Renal cortical epithelial cell (primary cell): ENCODE results near the gene CALM1. TPM values are rescaled to one million over a fixed set of nuclear protein-coding genes. Genes with fewer than 3 reads are reported as not detected.

ENCODE experiments used
- DNase-seq: peaks from one replicate; pipeline ENCODE4 v3.0.0-alpha.2; 2011; ENCODE audit warnings: low read depth
- total RNA-seq: library from RNA; depleted of rRNA; stranded (reverse); fragments of >200 nt; gene quantifications from 2 replicates; pipeline ENCODE4 v1.2.3, GENCODE V29; 2014

CALM1 gene
- total RNA-seq, 1 donor from 2014 or later, result 297 TPM

- DNase-seq, result no peak
Observed at GRCh38 chr14:90442388-90442787, 45.6 kb downstream of the CALM1 start.

- DNase-seq, result peak; percentile 56
Observed at GRCh38 chr14:90443161-90444076, 46.6 kb downstream of the CALM1 start.

- peak; percentile 99 for DNase-seq
Observed at GRCh38 chr14:90444077-90444696, 47.4 kb downstream of the CALM1 start.

- DNase-seq, result no peak
Observed at GRCh38 chr14:90445011-90445410, 48.2 kb downstream of the CALM1 start.

GRCh38 chr14:90446405-90446804, 49.6 kb downstream of the CALM1 start:
- DNase-seq, result no peak

GRCh38 chr14:90447720-90448497, 51.1 kb downstream of the CALM1 start:
- DNase-seq, result no peak

GRCh38 chr14:90449411-90449810, 52.6 kb downstream of the CALM1 start:
- no peak for DNase-seq

GRCh38 chr14:90450151-90450550, 53.3 kb downstream of the CALM1 start:
- DNase-seq, result no peak

- no peak for DNase-seq
Observed at GRCh38 chr14:90450667-90451066, 53.8 kb downstream of the CALM1 start.

- no peak for DNase-seq
Observed at GRCh38 chr14:90451443-90451842, 54.6 kb downstream of the CALM1 start.

- no peak for DNase-seq
Observed at GRCh38 chr14:90451961-90452360, 55.1 kb downstream of the CALM1 start.

- no peak for DNase-seq
Observed at GRCh38 chr14:90452366-90452765, 55.5 kb downstream of the CALM1 start.

- DNase-seq, result peak; percentile 34
Observed at GRCh38 chr14:90453401-90453951, 56.6 kb downstream of the CALM1 start.

GRCh38 chr14:90454041-90455000, 57.5 kb downstream of the CALM1 start:
- DNase-seq, result peak; percentile 80

- no peak for DNase-seq
Observed at GRCh38 chr14:90455100-90455571, 58.3 kb downstream of the CALM1 start.

- DNase-seq, result no peak
Observed at GRCh38 chr14:90456551-90456950, 59.7 kb downstream of the CALM1 start.

GRCh38 chr14:90457186-90457585, 60.4 kb downstream of the CALM1 start:
- no peak for DNase-seq
